ENCODE data around the gene RBM8A.

RBM8A gene

DNA sequence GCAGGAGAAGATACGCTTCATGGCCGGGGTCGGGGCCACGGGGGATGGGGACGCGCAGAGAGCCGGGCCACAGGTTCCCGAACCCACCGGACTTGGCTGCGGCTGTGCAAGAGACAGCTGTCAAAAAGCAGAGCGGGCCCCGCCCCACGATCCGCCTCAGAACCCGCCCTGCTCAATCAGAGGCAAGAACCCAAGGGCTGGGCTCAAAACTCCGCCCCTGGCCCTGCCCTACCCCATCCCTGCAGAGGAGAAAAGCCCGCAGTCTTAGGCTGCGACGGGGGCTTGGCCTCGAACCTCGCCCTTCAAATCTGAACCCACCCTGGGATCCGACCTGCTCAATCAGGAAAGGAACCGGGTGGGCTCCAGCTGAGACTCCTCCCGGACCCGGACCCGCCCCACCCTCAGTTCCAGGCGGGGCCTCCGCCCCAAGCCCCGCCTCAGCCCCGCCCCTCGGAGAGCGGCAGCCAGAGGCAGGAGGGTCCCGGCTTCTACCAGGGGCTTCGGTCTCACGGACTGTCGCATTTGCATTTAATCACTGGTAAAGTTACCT lies 41.5 kb downstream of the RBM8A start, which contains the start of gene ANKRD35:
ANKRD35 (minus strand) TSS at position 129 of the 550 bp plus-strand sequence; CDS start at position 21, 108 bp downstream.
- no peak for DNase-seq (ENCODE audit: low read depth)
- peak within 1 kb of the TSS; percentile 59 for H3K4me3 ChIP-seq (ENCODE audit: low read depth, low read length)
- TF ChIP-seq, protein P1, sequence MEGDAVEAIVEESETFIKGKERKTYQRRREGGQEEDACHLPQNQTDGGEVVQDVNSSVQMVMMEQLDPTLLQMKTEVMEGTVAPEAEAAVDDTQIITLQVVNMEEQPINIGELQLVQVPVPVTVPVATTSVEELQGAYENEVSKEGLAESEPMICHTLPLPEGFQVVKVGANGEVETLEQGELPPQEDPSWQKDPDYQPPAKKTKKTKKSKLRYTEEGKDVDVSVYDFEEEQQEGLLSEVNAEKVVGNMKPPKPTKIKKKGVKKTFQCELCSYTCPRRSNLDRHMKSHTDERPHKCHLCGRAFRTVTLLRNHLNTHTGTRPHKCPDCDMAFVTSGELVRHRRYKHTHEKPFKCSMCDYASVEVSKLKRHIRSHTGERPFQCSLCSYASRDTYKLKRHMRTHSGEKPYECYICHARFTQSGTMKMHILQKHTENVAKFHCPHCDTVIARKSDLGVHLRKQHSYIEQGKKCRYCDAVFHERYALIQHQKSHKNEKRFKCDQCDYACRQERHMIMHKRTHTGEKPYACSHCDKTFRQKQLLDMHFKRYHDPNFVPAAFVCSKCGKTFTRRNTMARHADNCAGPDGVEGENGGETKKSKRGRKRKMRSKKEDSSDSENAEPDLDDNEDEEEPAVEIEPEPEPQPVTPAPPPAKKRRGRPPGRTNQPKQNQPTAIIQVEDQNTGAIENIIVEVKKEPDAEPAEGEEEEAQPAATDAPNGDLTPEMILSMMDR (IDR thresholded peaks at IDR 0.05; ENCODE audit: control insufficient read depth, extremely low read depth, insufficient read depth) = no peak

DNA sequence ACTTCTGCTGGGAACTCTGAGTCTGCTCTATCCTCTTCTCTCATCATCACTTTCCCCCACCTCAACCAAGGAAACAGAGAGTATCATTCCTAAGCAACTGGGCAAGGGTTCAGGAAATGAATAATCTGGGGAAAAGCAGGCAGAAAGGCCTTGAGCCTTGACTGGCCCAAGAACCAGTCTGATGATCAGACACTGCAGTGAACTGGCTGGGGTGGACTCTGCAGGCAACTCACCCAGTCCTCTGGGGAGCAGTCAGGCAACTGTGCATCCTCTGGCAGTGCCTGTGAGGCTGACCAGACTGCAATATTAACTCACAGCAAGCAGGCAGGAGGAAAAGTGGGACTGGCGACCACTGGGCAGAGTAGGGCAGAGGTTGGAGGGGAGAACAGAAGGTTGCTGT lies 42.6 kb downstream of the RBM8A start:
- H3K4me3 ChIP-seq (ENCODE audit: low read depth, low read length) = no peak overlapping the region
- TF ChIP-seq, protein P1 (IDR thresholded peaks at IDR 0.05; ENCODE audit: control insufficient read depth, extremely low read depth, insufficient read depth) = no peak
- DNase-seq (ENCODE audit: low read depth) = no peak

DNA sequence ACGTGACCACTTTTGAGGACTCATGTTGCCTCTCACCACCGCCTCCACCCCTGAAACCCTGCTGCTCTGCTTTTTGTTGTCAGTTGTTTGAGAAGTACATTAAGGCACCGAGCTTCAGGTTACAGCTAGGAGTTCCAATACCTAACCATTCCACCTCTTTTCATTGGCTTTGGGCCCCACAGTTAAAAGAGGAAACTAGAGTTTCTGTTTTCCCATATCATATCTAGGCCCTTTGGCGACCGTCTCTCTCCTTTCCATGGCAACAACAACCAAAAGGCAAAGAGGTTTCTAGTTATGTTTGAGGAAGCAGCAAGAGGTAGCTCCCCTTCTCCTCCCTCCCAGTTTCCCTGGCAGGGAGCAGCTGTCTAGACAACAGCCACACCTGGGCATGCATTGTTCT lies 47.5 kb downstream of the RBM8A start:
- no peak for DNase-seq (ENCODE audit: low read depth)
- no peak overlapping the region for H3K4me3 ChIP-seq (ENCODE audit: low read depth, low read length)
- TF ChIP-seq, protein P1 (IDR thresholded peaks at IDR 0.05; ENCODE audit: control insufficient read depth, extremely low read depth, insufficient read depth) = no peak

DNA sequence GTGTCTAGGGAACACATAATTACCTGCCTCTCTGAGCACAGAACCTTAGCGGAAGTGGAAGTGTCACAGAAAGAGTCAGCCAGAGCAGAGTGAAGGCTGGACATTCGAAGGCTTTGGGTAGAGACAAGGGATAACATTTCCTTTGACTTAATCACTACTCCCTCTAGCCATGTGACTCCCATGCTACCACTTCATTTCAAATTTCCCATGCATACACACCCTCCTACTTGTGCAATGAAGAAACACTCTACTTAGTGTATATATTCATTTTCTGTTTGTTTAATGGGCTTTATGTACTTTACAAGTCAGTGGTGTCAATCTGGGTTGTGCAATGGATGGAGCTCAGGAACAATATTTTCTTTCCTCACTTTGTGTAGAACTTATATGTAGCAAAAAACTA lies 48.6 kb downstream of the RBM8A start:
- TF ChIP-seq, protein P1 (IDR thresholded peaks at IDR 0.05; ENCODE audit: control insufficient read depth, extremely low read depth, insufficient read depth) = no peak
- no peak overlapping the region for H3K4me3 ChIP-seq (ENCODE audit: low read depth, low read length)
- DNase-seq (ENCODE audit: low read depth) = no peak

DNA sequence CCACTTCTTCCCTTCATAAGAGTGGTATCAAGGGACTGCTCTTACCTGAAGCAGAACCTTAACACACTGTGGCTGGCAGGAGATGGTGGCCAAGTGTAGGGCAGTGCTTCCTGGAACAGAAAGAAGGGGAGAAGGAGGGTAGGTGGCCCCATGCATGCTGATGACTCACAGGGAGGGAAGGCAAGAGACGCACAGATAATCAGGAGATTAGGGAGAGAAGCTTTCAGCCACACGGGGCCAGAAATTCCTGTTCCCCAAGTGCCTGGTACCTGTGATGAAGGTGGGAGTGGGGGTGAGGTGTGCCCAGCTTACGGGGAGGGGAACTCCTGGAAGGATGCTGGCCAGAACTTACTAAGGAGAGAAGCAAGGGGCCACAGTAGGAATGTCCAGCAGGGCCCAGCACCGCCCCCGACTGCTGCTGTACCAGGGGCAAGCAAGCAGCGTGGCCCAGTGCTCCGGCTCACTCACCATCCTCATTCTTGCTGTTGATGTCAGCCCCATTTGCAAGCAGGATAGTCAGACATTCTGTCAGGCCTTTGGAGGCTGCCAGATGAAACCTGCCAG lies 49.3 kb downstream of the RBM8A start:
- TF ChIP-seq, protein P1 (IDR thresholded peaks at IDR 0.05; ENCODE audit: control insufficient read depth, extremely low read depth, insufficient read depth) = no peak
- DNase-seq (ENCODE audit: low read depth) = no peak
- H3K4me3 ChIP-seq (ENCODE audit: low read depth, low read length) = no peak overlapping the region

DNA sequence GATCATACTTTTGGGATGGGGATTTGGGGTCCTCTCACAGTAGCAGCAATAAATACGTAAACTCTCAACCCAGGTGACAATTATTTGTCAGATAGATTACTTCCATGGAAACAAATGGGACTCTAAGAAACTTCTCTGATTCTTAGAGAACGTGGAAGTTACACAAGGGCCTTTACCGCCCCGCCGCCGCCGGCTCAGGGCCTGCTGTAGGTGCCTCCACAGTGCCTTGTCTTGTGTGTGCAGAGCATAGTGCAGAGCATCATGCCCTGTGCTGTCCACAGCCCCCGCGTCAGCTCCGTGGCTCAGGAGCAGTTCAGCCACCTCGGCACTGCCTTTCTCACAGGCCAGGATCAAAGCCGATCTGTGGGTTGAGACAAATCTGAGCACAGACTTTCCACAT lies 52.6 kb downstream of the RBM8A start:
- no peak overlapping the region for H3K4me3 ChIP-seq (ENCODE audit: low read depth, low read length)
- TF ChIP-seq, protein P1 (IDR thresholded peaks at IDR 0.05; ENCODE audit: control insufficient read depth, extremely low read depth, insufficient read depth) = no peak
- DNase-seq (ENCODE audit: low read depth) = no peak
